Activated CD8-positive, alpha-beta memory T cell treated with anti-CD3 and anti-CD28 coated beads for 48 hours (primary cell): ENCODE data around the gene ANKRD44.
"Not testable (repeated sequence)": the region's sequence is repeated elsewhere in the genome, so short reads cannot be mapped to it uniquely, and the experiment has no call there.

Source experiments
- DNase-seq, 3 experiments: peaks; one replicate each; pipeline ENCODE4 v3.0.0-alpha.2; 2020; ENCODE audit warnings: low read depth in 2 of 3, low spot score in 2 of 3

ANKRD44 gene

DNA sequence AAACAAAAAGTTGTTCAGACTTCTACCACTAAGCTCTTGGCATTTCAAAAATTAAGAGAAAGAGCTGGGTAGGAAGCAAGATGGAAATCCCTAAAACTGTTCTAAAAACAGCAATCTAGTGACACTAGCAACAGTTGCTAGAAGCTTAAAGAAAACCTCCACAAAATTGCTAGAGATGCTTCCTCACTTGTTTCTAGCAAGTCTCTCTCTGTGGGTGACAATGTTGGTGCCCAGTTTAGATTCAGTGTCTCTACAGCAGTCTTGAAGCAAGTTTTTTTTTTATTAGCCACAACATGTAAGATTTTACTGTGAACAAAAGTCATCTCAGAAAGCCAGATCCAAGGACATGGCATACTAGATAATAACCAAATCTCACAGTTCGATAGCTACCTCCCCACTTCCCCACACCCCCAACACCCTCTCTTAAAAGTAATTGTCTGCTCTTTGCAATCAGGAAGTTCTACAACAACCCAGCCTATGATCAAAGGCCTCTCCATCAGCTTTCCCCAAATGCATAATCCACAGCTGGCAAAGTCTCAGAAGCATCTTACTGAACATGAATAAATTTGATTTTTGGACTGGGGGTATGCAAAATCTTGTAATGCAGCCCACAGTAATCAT is 70.0 kb downstream of the ANKRD44 start:
- DNase-seq = no peak

DNA sequence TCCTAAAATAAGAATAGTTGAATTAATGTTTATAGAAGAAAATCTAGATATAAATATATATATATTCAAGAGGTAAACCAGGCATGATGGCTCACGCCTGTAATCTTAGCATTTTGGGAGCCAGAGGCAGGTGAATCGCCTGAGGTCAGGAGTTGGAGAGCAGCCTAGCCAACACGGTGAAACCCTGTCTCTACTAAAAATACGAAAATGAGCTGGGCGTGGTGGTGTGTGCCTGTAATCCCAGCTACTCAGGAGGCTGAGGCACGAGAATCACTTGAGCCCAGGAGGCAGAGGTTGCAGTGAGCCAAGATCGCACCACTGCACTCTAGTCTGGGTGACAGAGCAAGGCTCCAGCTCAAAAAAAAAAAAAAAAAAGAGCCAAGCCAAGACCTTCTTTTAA is 70.6 kb downstream of the ANKRD44 start:
- DNase-seq = not testable (repeated sequence)

DNA sequence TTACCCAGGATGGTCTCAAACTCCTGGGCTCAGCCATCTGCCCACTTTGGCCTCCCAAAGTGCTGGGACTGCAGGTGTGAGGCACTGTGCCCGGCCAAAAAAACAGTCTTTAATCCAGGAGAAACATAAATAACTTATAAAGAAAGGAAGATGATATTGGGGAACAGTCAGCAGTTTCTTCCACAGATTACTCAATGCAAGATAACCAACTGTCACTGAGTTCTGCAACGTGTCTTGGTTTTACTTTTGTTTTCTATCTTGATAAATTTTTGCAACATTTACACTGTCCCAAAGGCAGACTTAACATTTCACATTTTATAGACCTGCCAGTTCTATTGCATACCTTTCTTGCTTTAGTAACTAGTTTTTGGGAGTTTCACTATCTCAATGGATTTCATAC is 71.1 kb downstream of the ANKRD44 start:
- DNase-seq = no peak

DNA sequence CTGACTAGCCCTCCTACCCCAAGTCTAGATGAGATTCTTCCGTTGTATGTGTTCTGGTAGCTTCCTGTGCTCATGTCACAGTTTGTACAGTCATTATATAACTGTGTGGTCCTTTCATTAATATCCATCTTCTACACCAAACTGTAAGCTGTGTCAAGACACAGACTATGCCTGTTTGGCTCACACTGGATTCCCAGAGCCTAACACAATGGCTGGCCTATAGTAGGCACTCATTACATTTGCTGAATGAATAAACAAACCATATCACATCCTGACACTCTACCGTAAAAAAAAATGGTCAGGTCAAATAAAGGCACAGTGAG is 72.6 kb downstream of the ANKRD44 start:
- DNase-seq = no peak

DNA sequence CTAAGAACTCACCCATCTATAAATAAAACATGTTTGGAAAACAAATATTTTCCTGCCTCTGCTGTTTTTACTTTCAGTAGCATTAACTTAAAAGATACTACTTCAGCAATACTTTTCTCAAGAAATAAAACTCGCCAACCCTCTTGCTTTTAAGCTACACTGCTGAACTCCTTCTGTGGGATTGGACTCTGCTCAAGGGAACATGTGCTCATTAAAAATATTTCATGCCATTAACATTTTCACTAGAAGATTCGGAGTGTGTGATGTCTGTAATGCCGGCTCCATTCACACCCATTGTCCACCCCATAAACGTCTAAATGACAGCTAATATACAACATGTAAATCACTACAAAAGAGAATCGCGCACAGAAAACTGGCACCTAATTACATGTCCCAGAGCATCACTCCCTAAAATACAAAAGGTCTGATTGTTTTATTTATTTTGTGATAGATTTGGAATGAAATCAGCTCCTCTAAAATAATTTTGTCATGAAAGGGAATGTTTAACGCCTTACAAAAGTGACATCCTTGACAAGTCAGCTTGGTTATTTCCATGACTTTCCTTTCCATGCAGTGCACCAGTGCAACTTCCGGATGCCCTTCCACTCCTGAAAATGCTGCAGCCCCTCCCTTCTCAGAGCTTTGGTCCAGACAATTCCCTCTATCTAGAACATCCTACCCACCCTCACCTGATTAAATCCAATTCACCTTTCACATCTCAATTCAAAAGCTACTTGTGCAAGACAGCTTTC is 73.1 kb downstream of the ANKRD44 start:
- no peak for DNase-seq

DNA sequence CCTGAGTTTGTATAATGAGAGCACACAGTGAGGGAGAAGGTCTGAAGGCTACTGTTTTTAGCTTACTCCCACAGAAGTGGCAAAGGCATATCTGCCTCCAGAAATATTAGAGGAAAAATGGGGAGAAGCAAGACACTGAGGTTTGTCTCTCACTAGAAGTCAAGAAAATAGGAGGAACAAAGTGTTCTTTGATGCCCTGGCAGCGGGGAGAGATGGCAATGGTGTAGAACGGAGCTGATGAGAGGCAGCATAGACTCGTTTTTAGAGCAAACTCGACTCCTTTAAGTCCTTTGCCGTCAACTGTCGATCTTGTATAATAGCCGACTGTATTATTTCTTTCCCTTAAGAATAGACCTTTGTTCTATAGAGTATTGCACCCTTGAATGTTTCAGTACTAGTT is 73.8 kb downstream of the ANKRD44 start:
- DNase-seq = no peak

DNA sequence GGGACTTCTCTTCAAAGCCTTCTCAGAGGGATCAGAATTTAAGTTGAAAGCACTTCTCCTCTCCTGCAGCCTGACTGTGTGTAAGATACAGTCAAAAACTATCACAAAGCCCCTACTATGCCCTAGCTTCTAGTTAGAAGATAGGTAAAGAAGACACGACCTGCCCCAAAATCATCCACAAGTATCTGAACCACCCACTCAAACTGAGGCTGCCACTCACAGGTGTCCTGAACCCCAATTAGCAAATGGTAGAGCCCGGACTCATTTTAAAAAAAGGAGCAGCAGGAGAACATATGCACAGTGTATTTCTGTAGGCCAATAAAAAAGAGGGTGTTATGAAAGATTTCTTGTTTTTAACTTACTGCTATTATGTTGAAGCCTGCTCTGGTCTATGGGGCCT is 74.4 kb downstream of the ANKRD44 start:
- no peak for DNase-seq

DNA sequence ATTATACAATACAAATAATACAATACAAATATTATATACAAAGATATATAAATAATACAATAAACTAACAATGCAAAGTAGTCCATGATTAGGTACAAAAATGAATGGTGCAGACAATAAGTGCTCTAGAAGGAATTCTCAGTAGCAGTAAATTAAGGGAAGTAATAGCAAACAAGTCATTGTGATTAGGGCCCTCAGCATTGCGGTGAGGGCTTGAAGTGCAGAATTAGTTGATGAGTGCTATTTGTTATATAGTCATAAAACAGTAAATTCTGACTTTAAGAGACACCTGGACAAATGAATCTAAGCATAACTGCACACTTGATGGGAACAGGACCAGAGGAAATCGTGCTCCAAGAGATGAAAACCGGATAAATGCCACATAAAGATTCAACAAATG is 74.9 kb downstream of the ANKRD44 start:
- DNase-seq = no peak

DNA sequence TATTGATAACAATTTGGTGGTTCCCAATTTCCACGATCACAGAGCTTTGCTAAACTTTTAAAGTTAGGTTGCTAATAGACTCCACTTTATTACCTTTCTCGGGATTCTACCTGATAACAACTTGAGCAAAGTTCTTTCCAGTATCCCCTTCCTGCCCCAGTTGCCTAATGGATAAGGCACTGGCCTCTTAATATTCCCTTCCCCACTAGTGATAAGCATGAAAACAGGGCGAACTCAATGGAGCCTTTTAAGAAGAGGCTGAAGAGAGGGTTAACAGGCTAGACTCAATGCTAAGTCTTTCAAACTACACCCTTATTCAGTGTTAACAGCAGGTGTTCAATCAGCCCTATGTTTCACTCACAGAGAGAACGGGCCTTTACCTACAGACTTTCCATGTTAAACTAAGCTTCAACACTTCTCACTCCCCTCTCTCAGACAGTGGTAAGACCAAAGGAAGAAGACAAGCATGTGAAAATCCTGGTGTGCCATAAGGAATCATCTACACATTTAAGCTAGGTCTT is 75.8 kb downstream of the ANKRD44 start:
- DNase-seq = no peak

DNA sequence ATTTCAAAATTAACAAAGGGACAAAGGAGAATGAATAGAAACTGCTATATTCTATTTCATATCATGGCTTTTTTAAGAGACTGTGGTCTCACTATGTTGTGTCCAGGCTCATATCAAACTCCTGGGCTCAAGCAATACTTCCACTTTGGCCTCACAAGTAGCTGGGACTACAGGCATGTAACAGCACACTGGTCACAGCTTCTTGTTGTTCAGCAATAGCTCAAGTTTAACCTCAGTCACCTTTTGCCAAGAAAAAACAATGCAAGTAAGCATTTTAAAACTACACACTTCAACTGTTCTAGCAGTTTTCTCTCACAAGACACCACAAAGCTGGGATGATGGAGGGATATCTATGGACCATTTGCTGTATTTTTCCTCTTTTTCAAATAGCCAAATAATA is 77.1 kb downstream of the ANKRD44 start:
- no peak for DNase-seq

DNA sequence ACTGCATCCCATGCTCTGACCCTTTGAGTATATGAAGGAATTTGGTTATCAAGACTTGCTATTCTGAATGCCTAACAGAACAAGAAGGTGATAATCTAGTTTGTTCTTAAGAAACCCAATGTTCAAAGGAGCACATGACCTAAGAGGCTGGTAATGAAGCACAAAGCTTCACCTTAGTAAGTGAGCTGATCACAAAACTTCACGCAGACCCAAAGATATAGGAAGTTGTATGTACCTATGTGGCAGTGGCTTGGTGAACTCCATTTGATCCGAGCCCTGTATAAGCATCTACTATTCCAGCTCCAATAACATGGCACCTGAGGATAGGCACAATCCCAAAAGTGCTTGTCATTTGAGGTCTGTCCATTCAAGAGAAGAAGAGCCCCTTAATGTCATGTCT is 78.6 kb downstream of the ANKRD44 start:
- DNase-seq = no peak

DNA sequence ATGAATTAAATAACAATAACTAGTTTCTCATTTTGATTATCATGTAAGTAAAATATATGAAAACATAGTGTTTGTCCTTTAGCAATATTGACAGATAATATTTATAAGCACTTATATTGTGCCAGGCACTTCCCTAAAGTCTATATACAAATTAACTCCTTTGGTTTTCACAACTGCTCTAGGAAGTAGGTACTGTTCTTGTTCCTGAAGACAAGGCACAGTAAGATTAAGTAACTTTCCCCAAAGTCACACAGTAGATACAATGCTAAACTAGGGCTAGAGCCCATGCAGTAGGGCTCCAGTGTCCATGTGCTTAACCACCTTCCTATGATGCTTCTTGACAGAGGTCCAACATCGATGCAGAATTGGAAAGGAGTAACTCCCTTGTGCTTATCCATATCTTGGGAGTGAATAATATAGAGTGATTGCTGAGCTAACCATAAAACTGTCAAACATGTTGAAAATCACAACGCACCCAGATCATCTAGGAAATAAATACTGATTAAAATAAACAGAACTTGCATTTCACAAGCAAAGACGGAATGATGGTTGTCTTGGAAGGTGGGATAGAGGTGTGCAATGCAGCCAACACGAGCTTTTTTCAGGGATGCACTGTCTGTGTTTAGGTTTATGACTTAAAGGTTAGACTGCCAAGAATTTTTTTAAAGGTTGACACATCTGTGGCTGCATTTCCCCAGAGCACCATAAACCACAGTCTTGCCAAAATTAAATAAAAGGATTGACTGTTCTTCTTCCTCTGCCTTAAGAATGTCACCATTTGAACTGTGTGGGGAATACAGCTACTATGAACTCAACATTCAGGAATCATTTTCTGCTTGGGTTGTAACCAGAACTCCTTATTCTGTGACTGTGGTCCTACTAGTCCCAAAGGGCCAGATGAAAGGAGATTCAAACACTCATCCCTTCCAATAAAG is 80.8 kb downstream of the ANKRD44 start:
- no peak for DNase-seq

DNA sequence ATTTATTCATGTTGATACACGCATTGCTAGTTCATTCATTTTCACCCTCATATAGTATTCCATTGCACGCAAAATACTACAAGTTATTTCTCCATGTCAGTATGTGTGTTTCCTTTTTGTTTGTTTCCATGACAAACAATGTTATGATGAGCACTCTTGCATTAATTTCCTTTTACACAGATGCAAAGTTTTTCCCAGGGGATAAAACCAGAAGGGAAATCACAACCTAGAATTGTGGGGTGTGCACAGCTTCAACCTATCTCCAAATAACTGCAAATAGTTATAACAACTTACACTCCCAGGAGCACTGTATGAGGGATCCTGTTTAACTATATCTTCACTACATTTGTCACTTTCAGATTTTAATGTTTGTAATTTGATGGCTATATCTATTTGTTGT is 87.1 kb downstream of the ANKRD44 start:
- no peak for DNase-seq

DNA sequence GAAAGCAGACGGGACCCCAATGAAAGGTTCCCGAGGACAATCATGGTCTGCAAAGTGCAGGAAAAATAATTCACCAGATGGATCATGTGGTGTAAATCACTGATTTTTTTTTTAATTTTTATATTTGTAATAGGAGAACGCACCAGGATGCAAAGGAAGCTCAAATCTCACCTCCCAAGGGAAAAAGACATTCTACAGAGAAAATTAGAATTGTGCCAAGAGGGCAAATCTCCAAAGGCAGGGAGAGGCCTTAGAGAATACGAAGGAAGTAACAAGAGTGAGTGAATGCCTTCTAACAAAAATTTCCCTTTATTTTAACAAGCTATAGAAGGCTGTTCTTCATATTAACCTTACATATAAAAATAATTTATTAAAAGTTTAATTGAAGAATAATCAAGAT is 90.9 kb downstream of the ANKRD44 start:
- DNase-seq = no peak

DNA sequence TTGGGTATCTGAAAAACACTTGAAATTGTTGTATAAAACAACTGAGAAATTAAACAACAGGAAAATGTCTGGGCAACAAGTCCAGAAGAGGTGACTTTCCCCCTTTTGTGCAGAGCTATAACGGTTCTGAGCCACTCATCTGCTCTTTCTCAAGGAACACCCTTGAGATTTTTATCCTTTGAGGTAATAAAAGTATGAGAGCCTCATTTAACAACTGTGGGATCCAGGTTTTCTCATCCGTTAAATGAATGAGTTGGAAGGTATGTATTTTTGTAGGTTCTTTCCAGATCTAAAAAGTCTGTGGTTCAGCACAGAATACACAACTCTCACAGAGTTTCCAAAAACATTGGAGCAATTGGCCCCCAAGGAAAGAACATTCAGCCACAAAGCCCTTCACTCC is 93.0 kb downstream of the ANKRD44 start:
- no peak for DNase-seq

DNA sequence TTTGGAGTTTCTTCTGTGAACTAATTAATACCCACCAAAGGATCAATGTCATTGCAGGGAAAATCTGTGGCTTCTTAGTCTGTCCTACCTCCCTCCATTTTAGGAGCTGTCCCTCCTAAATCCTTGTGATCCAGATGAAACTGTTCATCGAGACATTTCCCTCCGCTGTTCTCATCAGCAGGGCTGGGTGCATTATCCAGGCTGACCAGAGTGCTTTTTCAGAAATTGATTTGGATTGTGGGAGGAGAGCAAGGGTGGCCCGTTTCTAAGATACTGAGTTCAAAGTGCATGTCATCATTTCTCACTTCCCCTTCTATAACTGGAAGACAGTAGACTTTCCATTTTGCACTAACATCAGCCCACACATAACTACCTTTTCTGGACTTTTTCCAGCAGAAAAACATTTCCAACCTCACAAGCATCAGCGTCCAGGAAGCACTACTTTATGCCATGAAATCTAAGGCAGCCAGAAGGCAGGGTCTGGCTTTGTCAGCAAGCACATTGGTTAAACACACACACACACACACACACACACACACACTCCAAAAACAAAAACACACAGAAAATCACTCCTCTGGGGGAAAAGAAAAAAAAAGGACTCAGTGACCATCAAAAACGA is 94.1 kb downstream of the ANKRD44 start:
- no peak for DNase-seq

DNA sequence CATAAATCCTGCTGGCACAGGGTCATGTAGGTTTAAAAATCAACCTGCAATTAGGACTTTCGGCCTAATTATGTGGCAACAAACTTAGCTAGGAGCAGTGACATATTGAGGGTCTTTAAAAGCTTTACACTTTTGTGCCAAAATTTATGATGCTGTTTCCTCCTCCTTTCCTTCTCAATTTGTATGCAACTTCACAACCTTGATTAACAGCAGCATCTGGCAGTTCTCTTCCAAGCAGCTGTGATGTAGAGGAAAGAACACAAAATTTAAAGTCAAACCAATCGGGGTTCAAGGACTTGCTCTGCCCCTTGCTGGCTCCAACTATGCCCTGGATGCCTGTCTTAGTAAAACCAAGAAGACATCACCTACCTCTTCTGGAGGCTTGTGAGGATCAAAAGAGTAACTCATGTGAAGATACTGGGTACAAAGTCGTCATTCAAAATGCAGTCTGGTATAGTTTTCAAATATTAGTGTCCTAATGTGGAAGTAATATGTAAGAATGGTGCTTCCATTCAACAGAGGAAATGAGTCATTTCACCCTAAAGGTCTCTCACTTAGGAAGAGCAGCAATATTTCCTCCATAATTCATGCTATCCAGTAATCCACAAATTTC is 94.7 kb downstream of the ANKRD44 start:
- no peak for DNase-seq

DNA sequence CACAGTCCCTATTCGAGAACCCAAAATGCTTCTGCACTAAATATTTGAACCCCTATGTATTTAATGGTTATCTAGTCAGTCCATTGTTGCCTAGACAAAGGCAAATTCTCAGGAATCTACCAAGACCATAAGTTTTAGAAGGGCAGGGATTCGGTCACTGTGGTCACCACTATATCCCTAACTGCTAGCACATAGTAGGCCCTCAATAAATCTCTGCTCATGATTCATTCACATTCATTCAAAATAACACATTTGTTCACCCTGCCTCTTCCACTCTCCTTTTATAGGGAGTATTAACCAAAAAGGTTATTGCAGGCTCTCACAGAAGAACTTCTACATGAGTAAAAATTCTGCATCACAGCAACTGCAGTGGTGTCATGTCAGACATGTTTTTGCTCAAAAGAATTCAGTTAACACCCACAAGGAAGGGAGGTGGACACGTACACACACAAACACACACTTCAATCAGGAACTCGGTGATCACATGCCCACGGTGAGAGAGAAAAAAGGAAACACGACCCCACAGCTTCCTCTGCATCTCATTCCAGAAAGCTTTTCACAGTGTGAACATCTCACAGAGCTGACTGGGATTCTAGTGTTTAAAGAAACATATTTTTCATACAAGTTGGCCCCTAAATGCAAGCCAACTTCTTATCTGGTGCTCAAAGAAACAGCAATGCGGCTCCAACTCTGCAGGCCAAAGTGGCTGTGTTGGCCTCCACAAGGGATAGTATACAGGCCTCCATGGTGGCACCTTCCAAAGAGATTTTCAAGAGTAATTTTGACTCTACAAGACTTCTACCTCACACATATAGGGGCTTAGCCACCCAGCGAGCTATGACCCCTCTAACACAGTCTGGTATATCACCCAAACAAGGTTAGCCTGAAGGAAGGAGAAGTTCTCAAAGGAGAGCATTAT is 98.0 kb downstream of the ANKRD44 start:
- no peak for DNase-seq

DNA sequence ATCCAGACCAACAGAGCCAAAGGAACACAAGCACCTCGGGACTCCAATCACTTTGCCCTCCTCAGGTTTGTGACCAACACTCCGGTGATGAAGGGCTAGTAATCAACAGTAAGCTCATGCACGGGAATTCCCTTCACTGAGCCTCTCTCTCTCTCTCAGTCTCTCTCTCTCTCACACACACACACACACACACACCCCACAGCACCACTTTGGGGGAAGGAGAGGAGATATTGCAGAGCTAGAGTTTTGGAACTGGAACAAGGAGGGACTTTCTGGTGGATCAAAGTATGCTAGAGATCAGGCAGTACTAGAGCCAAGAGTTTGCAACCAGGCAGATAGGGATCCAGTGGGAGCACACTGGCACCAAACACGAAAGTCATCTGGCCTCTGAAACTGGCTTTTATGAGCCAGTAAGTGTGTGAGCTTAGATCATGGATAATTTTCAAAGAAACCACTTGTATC is 98.7 kb downstream of the ANKRD44 start:
- no peak for DNase-seq

DNA sequence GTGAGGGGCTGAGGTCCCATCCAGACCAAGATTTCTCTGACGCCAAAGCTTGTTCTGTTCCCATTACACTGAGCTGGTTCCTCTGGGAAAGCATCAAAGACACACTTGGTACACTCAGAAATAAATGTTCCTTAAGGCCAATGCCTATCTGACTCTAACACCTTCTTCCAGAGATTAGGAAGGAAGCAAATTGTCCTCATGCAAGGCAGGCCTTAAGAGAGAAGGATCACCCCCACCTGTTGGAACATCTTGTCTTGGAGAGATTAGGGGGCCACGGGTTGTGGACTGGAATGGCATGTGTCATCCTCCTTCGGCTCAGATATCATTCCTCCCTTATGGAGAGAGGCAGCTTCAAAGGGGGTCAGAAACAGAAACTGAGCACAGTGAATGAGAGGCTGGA is 100.2 kb downstream of the ANKRD44 start:
- DNase-seq = no peak
